CD4-positive, alpha-beta T cell treated with Interleukin-12 subunit alpha and Interleukin-12 subunit beta, for 1 hour (primary cell): ENCODE results near the gene DCDC2.
"Not testable (repeated sequence)": the region's sequence is repeated elsewhere in the genome, so short reads cannot be mapped to it uniquely, and the experiment has no call there.

ENCODE experiments used
- DNase-seq: peaks from one replicate; pipeline ENCODE4 v3.0.0-alpha.2; 2020

Gene DCDC2

DNA sequence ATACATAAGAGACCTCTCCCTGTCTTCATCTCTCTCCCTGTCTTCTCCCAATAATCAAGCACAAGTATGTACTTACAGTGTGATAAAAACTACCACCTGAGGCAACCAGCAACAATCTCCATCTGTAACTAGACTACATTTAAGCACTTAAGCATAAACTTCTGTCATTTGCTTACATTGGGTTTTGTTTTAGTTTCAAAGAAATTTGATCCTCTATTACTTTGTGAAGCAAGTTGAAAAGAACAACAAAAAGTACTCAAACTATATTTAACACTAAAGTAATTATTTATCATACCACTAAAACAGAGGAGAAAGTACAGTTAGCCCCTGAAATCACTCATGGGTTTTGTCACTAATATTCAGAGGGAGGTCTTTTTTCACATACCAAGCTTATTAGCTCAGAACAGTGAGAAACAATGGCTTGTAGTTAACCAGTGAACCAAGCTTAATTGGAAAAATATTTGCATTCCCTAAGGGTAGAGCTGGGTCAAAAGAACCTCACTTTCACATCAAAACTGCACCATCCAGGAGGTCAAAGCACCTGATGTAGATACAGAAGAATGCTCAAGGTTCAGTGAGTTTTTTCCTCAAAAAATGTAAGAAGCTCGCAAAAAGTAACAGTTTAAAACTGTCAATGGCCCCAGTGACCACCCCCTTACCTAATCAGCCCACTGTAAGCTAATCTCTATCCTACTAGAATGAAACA, 34.1 kb downstream of the DCDC2 start:
- DNase-seq: no peak

DNA sequence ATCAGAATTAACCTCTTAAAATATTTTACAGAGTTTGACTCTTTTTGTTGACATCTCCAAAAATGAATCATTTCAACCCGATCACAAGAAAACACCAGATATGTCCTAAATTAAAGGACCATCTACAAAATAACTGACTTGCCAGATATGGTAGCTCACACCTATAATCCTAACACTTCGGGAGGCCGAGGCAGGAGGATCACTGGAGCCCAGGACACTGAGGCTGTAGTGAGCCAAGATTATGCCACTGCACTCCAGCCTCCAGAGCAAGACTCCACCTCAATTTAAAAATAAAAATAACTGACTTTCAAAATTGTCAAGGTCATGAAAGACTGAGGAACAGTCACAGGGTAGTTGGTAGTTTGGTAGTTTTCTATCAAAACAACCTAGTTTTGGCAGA, 34.9 kb downstream of the DCDC2 start:
- no peak for DNase-seq

GRCh38 chr6:24322446-24322845, 35.4 kb downstream of the DCDC2 start:
- DNase-seq: not testable (repeated sequence)

- no peak for DNase-seq
Observed at GRCh38 chr6:24321538-24322162, 36.2 kb downstream of the DCDC2 start.

DNA sequence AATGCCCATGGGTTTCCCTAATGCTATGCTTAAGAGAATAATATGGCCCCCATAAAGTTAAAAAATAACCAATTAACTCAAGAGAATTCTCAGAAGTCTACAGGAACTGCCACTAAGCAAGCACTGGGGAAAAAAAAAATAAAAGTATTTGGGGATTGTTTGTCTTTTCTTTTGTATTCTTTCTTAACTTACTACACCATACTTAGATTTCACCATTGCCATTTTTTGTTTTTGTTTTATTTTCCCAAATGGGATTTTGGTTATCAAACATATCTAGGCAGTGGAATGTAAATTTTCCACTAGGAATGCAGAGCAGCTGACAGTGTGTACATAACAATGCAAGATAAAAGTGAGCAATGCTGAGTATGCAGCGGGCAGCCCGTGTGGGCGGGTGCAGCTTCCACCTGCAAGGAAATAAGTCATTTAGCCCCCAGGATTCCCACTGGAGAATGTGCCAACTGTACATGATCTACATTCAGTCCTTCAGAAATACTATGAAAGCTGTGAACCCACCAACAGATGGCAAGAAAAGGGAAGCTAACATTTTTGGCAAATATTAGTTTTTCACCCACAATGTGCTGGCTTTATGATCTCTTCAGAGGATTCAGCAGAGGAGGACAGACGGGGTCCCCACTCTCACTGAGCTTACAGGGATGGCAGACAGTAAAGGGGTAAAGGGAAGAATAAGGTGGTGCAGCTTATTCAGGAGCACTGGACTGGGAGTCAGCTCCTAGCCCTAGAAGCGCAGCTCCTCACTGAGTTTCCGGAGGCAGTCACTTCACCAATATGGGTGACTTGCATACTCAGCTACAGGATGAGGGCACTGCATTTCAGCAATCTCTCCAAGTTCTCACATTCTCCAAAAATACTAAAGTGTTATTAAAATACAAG, 44.4 kb downstream of the DCDC2 start:
- DNase-seq: no peak

DNA sequence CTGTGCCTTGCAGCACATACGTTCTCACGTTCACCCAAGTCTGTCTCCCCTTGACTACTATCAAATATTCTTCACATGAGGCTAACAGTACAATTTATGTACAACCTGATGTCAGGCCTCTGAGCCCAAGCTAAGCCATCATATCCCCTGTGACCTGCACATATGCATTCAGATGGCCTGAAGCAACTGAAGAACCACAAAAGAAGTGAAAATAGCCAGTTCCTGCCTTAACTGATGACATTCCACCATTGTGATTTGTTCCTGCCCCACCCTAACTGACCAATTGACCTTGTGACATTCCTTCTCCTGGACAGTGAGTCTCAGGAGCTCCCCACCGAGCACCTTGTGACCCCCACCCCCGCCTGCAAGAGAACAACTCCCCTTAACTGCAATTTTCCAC, 46.1 kb downstream of the DCDC2 start:
- not testable (repeated sequence) for DNase-seq

GRCh38 chr6:24307881-24308280, 50.0 kb downstream of the DCDC2 start:
- no peak for DNase-seq

GRCh38 chr6:24306936-24307335, 50.9 kb downstream of the DCDC2 start:
- DNase-seq: no peak

DNA sequence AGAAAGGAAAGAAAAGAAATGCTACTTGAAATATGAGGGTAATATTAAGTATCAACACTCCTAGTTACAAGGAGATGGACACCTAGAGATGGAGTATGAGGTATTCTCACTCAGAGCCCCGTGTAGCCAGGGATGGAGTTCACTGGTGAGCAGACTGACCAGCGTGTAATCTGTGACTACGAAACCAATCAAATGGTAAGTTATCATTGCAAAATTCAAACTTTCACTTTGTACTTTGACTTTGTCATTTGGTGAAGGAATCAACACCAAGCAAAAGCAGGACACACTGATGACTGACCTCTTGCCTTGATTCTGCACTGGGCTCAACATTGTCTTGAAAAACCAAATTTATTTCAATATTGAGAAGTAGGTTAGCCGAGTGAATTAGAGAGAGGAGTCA, 51.8 kb downstream of the DCDC2 start:
- no peak for DNase-seq

DNA sequence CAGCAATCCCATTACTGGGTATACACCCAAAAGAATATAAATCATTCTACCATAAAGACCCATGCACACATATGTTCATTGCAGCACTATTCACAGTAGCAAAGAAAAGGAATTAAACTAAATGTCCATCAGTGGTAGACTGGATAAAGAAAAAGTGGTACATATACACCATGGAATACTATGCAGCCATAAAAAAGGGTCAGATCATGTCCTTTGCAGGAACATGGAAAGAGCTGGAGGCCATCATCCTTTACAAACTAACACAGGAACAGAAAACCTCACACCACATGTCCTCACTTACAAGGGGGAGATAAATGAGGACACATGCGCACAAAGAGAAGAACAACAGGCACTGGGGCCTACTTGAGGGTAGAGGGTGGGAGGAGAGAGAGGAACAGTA, 60.9 kb downstream of the DCDC2 start:
- no peak for DNase-seq

- DNase-seq: not testable (repeated sequence)
Observed at GRCh38 chr6:24293852-24294251, 64.0 kb downstream of the DCDC2 start.

DNA sequence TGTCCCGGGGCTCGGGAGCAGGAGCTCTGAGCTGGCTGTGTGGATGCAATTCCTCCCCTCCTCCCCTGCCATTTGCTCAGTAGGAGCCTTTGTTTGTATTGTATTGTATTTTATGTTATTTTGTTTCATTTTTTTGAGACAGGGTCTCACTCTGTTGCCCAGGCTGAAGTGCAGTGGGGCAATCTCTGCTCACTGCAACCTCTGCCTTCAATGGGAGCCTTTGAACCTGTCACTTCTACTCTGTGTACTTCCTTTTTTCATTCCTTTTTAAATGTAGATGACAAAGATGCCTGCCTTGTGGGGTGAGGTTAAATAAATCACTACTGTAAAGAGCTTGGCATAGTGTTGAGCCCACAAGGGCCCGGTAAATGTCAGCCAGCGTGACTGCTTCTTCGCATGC, 70.6 kb downstream of the DCDC2 start:
- DNase-seq: no peak

GRCh38 chr6:24284006-24284405, 73.9 kb downstream of the DCDC2 start:
- DNase-seq: no peak

DNA sequence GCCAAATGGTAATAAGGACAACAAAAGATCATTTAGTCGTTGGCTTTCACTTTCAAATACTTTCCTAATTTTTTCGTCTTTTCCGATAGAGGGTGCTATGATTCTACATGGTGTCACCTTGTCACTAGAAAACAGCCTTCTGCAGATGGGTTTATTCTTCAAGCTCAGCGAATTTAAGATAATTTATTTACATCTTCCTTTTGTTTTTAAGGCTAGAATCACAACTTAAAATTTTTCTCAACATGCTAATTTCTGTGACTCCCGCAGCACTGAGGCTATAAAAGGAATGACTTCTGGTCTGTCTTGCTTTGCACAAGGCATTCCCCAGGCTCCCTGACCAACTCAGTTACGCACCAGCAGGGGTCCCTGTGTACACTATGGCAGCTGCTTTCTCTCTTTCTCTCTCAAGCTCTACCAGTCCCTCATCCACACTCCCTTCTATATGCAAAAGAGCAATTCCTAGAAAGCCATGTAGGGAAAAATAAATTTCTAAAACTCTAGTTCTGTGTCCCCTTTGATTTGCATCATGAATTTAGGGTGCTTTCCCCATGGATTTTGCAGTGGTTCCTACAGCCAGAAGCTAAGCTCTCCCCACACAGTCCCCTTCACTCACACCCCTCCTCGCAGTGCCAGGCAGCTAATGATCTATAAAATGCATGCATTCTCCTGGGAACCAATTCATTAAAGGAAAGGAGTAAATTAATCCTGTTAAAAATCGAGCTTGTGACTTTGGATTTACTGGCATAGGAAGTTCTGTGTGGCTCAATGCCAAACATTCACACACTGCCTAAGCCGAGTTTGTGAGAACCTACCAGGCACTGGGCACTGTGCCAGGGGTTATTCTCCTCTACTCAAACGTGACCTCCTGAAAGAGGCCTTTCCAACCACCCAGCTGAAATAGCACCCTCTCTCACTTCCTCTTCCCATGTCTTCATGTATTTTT, 74.5 kb downstream of the DCDC2 start:
- peak; percentile 26 for DNase-seq

- no peak for DNase-seq
Observed at GRCh38 chr6:24274441-24275083, 83.3 kb downstream of the DCDC2 start.

DNA sequence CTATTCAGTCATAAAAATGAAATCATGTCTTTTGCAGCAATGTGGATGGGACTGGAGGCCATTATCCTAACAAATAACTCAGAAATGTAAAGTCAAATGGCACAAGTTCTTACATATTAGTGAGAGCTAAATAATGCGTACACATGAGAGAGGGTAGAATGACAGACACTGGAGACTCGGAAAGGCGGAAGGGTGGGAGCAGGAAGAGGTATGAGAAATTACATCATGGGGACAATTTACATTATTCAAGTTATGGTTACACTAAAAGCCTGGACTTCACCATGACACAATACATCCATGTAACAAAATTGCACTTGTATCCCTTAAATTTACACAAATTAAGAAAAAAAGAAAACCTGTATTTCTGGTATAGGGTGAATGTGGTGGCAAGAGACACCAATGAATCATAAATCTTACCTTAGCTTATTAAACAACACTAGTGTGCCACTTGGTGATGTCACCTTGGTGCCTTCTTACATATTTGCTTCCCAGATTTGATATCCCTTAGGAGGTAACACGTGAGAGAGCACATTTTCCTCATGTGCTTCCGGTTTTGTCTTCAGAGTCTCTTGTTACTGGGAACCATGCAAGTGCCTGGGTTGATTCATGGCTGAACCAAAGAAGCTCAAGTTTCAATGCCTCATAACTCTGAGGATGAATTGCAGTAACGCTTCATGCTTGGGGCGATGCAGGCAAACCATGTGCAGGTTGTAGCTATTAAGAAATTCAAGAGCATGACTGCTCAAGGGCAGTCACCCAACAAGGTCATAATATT, 84.6 kb downstream of the DCDC2 start:
- no peak for DNase-seq

- DNase-seq: no peak
Observed at GRCh38 chr6:24272553-24272952, 85.3 kb downstream of the DCDC2 start.

DNA sequence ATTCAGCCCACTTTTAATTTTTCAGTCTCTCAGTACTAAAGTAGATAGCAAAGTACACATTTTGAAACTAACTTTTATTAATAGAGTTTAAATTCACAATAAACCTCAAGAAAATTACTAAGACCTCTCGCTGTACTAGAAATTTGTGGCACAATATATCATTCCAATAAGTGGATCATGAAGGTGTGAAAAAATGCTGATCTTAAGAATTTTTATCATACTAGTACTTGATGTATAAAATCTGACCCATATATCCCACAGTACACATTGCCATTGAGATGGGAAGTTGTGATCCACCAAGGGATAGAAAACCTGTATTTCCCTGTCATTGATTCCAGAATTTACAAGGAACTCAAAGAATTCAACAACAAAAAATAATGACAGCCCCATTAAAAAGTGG, 85.7 kb downstream of the DCDC2 start:
- DNase-seq: no peak

GRCh38 chr6:24270011-24270410, 87.8 kb downstream of the DCDC2 start:
- DNase-seq: no peak

GRCh38 chr6:24258214-24258613, 99.6 kb downstream of the DCDC2 start:
- DNase-seq: not testable (repeated sequence)

- DNase-seq: no peak
Observed at GRCh38 chr6:24257282-24257681, 100.6 kb downstream of the DCDC2 start.
